ENCODE data around the gene SLC35E2B. TPM values are rescaled to one million over a fixed set of nuclear protein-coding genes. Genes with fewer than 3 reads are reported as not detected.

Gene SLC35E2B
- total and polyA plus RNA-seq, 2 of the 8 experiments (the other 6 are each of a cell fraction or from before 2014, with no cell fraction given), result 25.9 to 46.7 TPM

DNA sequence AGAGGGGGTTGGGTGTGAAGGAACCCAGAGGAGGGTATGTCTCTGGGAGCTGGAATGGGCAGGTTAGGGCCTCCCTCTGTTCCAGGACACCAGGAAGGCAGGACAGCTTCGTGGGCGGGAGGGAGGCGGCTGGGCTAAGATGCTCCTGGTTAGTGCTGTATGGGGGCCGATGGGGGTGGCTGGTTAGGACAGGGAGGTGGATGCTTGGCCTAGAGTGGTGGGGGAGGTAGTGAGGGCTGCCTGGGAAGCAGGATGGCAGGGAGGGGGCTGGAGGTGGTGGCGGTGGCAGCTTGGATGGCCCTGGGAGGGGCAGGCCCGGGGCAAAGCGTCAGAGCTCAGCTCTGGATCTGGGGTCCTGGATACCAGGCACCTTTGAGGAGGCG, 66.8 kb downstream of the SLC35E2B start (continued):
- TF ChIP-seq TCF12 (IDR thresholded peaks at IDR 0.05; ENCODE audit: low read depth, low read length) (no peak), TEAD4 (IDR thresholded peaks at IDR 0.05; ENCODE audit: low read depth, low read length) (no peak)

Data from H1 (cell line).